GM23338 (cell line): ENCODE results near the gene GABARAPL1. TPM values are rescaled to one million over a fixed set of nuclear protein-coding genes. Genes with fewer than 3 reads are reported as not detected.
A peak's percentile ranks its signal among the peaks of the same experiment; 100 is the strongest.

ENCODE experiments used
- ATAC-seq: fragments of 200-7000 bp; cut with Tn5 transposase; 3 replicates; pipeline ENCODE4 v1.9.1; 2020
- DNase-seq: peaks from one replicate; pipeline ENCODE4 v3.0.0-alpha.2; 2015; ENCODE audit warnings: low spot score
- H2AFZ ChIP-seq: fragments of 200-600 bp; sonication (generic); 2 replicates; pipeline ENCODE4 v1.8.0; 2016; ENCODE audit warnings: antibody characterized with exemption, mild to moderate bottlenecking, moderate library complexity
- H3F3A ChIP-seq: fragments of 200-600 bp; sonication (generic); replicated peaks from 2 replicates; pipeline ENCODE4 v1.8.0; 2017; ENCODE audit warnings: antibody characterized with exemption, mixed run types, low read depth
- H3K27ac ChIP-seq: fragments of 200-600 bp; sonication (generic); 2 replicates; pipeline ENCODE4 v1.6.1; 2016; ENCODE audit warnings: low read depth
- H3K27me3 ChIP-seq: fragments of 200-600 bp; sonication (generic); 2 replicates; pipeline ENCODE4 v1.8.0; 2016; ENCODE audit warnings: mild to moderate bottlenecking, mixed run types, moderate library complexity; ENCODE audit not compliant: insufficient read depth
- H3K36me3 ChIP-seq: fragments of 200-600 bp; sonication (generic); 2 replicates; pipeline ENCODE4 v1.8.0; 2016; ENCODE audit warnings: mild to moderate bottlenecking; ENCODE audit not compliant: insufficient read depth
- H3K4me1 ChIP-seq: fragments of 200-600 bp; sonication (generic); 2 replicates; pipeline ENCODE4 v1.8.0; 2016; ENCODE audit warnings: mild to moderate bottlenecking, moderate library complexity; ENCODE audit not compliant: insufficient read depth
- H3K4me2 ChIP-seq: fragments of 200-600 bp; sonication (generic); 2 replicates; pipeline ENCODE4 v1.7.1; 2017; ENCODE audit warnings: mixed run types
- H3K4me3 ChIP-seq: fragments of 200-600 bp; sonication (generic); 2 replicates; pipeline ENCODE4 v1.6.1; 2016; ENCODE audit warnings: mixed run types
- H3K79me2 ChIP-seq: fragments of 200-600 bp; sonication (generic); replicated peaks from 2 replicates; pipeline ENCODE4 v1.8.0; 2017; ENCODE audit warnings: mild to moderate bottlenecking; ENCODE audit not compliant: insufficient read depth
- H3K9me2 ChIP-seq: fragments of 200-600 bp; sonication (generic); 2 replicates; pipeline ENCODE4 v1.8.0; 2017; ENCODE audit not compliant: insufficient read depth
- H4K20me1 ChIP-seq: fragments of 200-600 bp; sonication (generic); replicated peaks from 2 replicates; pipeline ENCODE4 v1.8.0; 2017; ENCODE audit warnings: mild to moderate bottlenecking; ENCODE audit not compliant: insufficient read depth
- H3K27ac Mint-ChIP-seq: 2 replicates; pipeline ENCODE4 v1.8.0; 2020; ENCODE audit warnings: inconsistent platforms, mild to moderate bottlenecking, moderate library complexity, mixed read lengths
- H3K27me3 Mint-ChIP-seq: 3 replicates; pipeline ENCODE4 v1.8.0; 2022; ENCODE audit warnings: low read depth, mild to moderate bottlenecking, moderate library complexity, mixed read lengths, inconsistent platforms; ENCODE audit not compliant: insufficient read depth, poor library complexity
- H3K36me3 Mint-ChIP-seq: 3 replicates; pipeline ENCODE4 v1.8.0; 2021; ENCODE audit warnings: low read depth, mild to moderate bottlenecking, inconsistent platforms, moderate library complexity, mixed read lengths
- H3K4me1 Mint-ChIP-seq: 3 replicates; pipeline ENCODE4 v1.8.0; 2020; ENCODE audit warnings: mild to moderate bottlenecking, inconsistent platforms, mixed read lengths
- H3K4me3 Mint-ChIP-seq: 3 replicates; pipeline ENCODE4 v1.8.0; 2021; ENCODE audit warnings: moderate library complexity, mild to moderate bottlenecking, inconsistent platforms, mixed read lengths
- H3K9me3 Mint-ChIP-seq: 3 replicates; pipeline ENCODE4 v1.8.0; 2020; ENCODE audit warnings: moderate library complexity, mild to moderate bottlenecking, inconsistent platforms, mixed read lengths
- CREB1 ChIP-seq: fragments of 250-450 bp; sonication (Bioruptor Pico); IDR thresholded peaks from 2 replicates; pipeline ENCODE4 v1.5.0; 2020; ENCODE audit warnings: low read depth, mild to moderate bottlenecking, moderate library complexity
- CTCF ChIP-seq, 2 experiments: fragments of 200-600 bp in 1 of 2; sonication (generic) in 1 of 2; conservative IDR thresholded peaks; 2 replicates each; pipeline versions ENCODE4 v1.5.1 to v1.6.1; 2016 to 2017; ENCODE audit warnings: antibody characterized with exemption in 2 of 2, low read depth in 2 of 2, mild to moderate bottlenecking in 2 of 2, moderate library complexity in 1 of 2
- ETS1 ChIP-seq: IDR thresholded peaks from 2 replicates; pipeline ENCODE4 v1.6.1; 2016; ENCODE audit warnings: antibody characterized with exemption
- EZH2 ChIP-seq: fragments of 200-600 bp; sonication (generic); IDR thresholded peaks from one replicate; pipeline ENCODE4 v1.8.0; 2017; ENCODE audit warnings: antibody characterized with exemption, mild to moderate bottlenecking, low read depth; ENCODE audit not compliant: unreplicated experiment
- EZH2phosphoT487 ChIP-seq: fragments of 200-600 bp; sonication (generic); IDR thresholded peaks from one replicate; pipeline ENCODE4 v1.8.1; 2018; ENCODE audit warnings: antibody characterized with exemption; ENCODE audit not compliant: unreplicated experiment
- JUNB ChIP-seq: IDR thresholded peaks from one replicate; pipeline ENCODE4 v1.6.1; 2016; ENCODE audit warnings: antibody characterized with exemption; ENCODE audit not compliant: unreplicated experiment
- NANOG ChIP-seq: IDR thresholded peaks from 2 replicates; pipeline ENCODE4 v1.6.1; 2016; ENCODE audit warnings: antibody characterized with exemption, borderline replicate concordance
- POLR2AphosphoS5 ChIP-seq: IDR thresholded peaks from 2 replicates; pipeline ENCODE4 v1.6.1; 2016; ENCODE audit warnings: antibody characterized with exemption, low read depth
- STAT1 ChIP-seq: IDR thresholded peaks from one replicate; pipeline ENCODE4 v1.6.1; 2016; ENCODE audit warnings: antibody characterized with exemption; ENCODE audit not compliant: unreplicated experiment
- ZNF114 ChIP-seq: fragments of 250-450 bp; sonication (Bioruptor Pico); IDR thresholded peaks from 2 replicates; pipeline ENCODE4 v1.5.0; 2020; ENCODE audit warnings: mild to moderate bottlenecking, moderate library complexity
- ZNF331 ChIP-seq: fragments of 250-450 bp; sonication (Bioruptor Pico); IDR thresholded peaks from 2 replicates; pipeline ENCODE4 v1.5.0; 2020; ENCODE audit warnings: low read depth, mild to moderate bottlenecking, moderate library complexity
- polyA plus RNA-seq: library from polyadenylated mRNA; unstranded; fragments of >200 nt; fragmentation: Nextera tagmentation; extraction: Ambion mirVana; gene quantifications from 2 replicates; pipeline ENCODE4 v1.2.1, GENCODE V29; 2016
- total RNA-seq: library from RNA; depleted of rRNA; stranded (reverse); fragments of >200 nt; shearing (Covaris generic); gene quantifications from 2 replicates; pipeline ENCODE4 v1.2.3, GENCODE V29; 2014

GABARAPL1 gene
- total and polyA plus RNA-seq, 2 experiments from 2014 or later = 35.7 to 77.8 TPM

GRCh38 chr12:10234562-10234961 is 21.9 kb downstream of the GABARAPL1 start:
- H3K4me1 ChIP-seq = no peaks in the 10 kb centered on the region
- H3K9me2 ChIP-seq = no peaks in the 10 kb centered on the region; the same call in 1 of the 2 replicates
- H3K4me2 ChIP-seq = no peak overlapping the region
- H2AFZ ChIP-seq = no peak overlapping the region
- H3K9me3 Mint-ChIP-seq = peaks cover 50% of the 10 kb centered on the region
- no peak overlapping the region for H3K27ac ChIP-seq
- TF ChIP-seq ZNF331 = no peak
- no peak for TF ChIP-seq STAT1
- TF ChIP-seq POLR2AphosphoS5 = no peak
- no peak for TF ChIP-seq EZH2
- H4K20me1 ChIP-seq = no peaks in the 10 kb centered on the region
- H3K4me3 ChIP-seq = no peak overlapping the region
- DNase-seq (no peak), ATAC-seq (no peak)
- H3K79me2 ChIP-seq = no peaks in the 10 kb centered on the region
- no peak overlapping the region for H3K27ac Mint-ChIP-seq
- no peak overlapping the region for H3K4me3 Mint-ChIP-seq
- H3K36me3 Mint-ChIP-seq = peaks cover 34% of the 10 kb centered on the region
- no peaks in the 10 kb centered on the region for H3K27me3 ChIP-seq
- no peaks in the 10 kb centered on the region for H3K27me3 Mint-ChIP-seq
- H3K36me3 ChIP-seq = 0 out of 2 replicates have a peak, but pooled peaks cover 4% of the 10 kb centered on the region
- H3K4me1 Mint-ChIP-seq = no peaks in the 10 kb centered on the region
- no peaks in the 10 kb centered on the region for H3F3A ChIP-seq

GRCh38 chr12:10235761-10236631 is 23.3 kb downstream of the GABARAPL1 start:
- Histone ChIP-seq H3K4me2 (no peak overlapping the region), H3K9me2 (no peaks in the 10 kb centered on the region; the same call in 1 of the 2 replicates), H3K79me2 (no peaks in the 10 kb centered on the region), H3K4me3 (no peak overlapping the region), H3F3A (no peaks in the 10 kb centered on the region), H3K36me3 (0 out of 2 replicates have a peak, but pooled peaks cover 4% of the 10 kb centered on the region), H3K27me3 (no peaks in the 10 kb centered on the region), H3K27ac (no peak overlapping the region), H2AFZ (no peak overlapping the region), H3K4me1 (peaks cover 2% of the 10 kb centered on the region; the same call in 1 of the 2 replicates), H4K20me1 (no peaks in the 10 kb centered on the region)
- H3K27ac Mint-ChIP-seq = no peak overlapping the region
- DNase-seq (peak; percentile 73), ATAC-seq (peak; percentile 64)
- peaks cover 34% of the 10 kb centered on the region for H3K36me3 Mint-ChIP-seq
- no peak overlapping the region for H3K4me3 Mint-ChIP-seq
- H3K4me1 Mint-ChIP-seq = peaks cover under 1% of the 10 kb centered on the region
- H3K27me3 Mint-ChIP-seq = no peaks in the 10 kb centered on the region
- TF ChIP-seq EZH2phosphoT487 (no peak), CTCF (conservative IDR thresholded peaks at IDR 0.05; ENCODE audit: low read depth in 2 of 2) (peak; percentile 88 to 90)
- peaks cover 50% of the 10 kb centered on the region for H3K9me3 Mint-ChIP-seq

DNA sequence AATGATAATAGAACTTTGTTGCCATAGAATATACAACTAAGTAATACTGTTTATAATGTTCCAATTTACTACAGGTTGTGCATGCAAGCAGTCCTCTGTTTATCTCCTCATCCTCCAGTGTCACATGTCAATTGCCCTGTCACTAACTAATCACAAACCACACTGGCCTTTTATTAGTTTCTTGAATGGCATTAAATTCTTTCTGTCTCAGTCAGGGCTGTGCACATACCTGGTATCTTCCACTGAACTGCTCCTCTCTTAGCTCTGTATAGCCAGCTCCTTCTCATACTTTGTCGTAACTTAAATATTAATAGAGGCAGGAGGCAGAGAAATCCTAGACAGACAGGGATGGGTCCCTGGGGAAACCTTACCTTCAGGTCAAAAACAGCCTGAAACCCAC is 24.0 kb downstream of the GABARAPL1 start:
- H3K27ac ChIP-seq = no peak overlapping the region
- no peaks in the 10 kb centered on the region for H3F3A ChIP-seq
- 0 out of 2 replicates have a peak, but pooled peaks cover 4% of the 10 kb centered on the region for H3K36me3 ChIP-seq
- peaks cover 9% of the 10 kb centered on the region; the same call in 1 of the 2 replicates for H3K4me1 ChIP-seq
- H4K20me1 ChIP-seq = no peaks in the 10 kb centered on the region
- ATAC-seq = no peak
- Mint-ChIP-seq H3K4me3 (no peak overlapping the region), H3K4me1 (peaks cover 6% of the 10 kb centered on the region), H3K27ac (no peak overlapping the region), H3K9me3 (peaks cover 50% of the 10 kb centered on the region), H3K36me3 (peaks cover 34% of the 10 kb centered on the region), H3K27me3 (no peaks in the 10 kb centered on the region)
- no peaks in the 10 kb centered on the region; the same call in 1 of the 2 replicates for H3K9me2 ChIP-seq
- no peak overlapping the region for H2AFZ ChIP-seq
- no peak overlapping the region for H3K4me2 ChIP-seq
- no peak overlapping the region for H3K4me3 ChIP-seq
- H3K27me3 ChIP-seq = no peaks in the 10 kb centered on the region
- DNase-seq = no peak
- no peaks in the 10 kb centered on the region for H3K79me2 ChIP-seq
- TF ChIP-seq CREB1 (CRISPR knock-in tag) (no peak), CTCF (conservative IDR thresholded peaks at IDR 0.05; ENCODE audit: low read depth in 2 of 2) (no peak), ZNF331 (no peak), NANOG (no peak), EZH2 (no peak), EZH2phosphoT487 (no peak), STAT1 (no peak), ETS1 (no peak), JUNB (no peak), ZNF114 (no peak)
